ENCODE data around the gene ITGB7. TPM values are rescaled to one million over a fixed set of nuclear protein-coding genes. Genes with fewer than 3 reads are reported as not detected.

ITGB7 gene
- total and polyA plus RNA-seq, 9 of the 15 experiments (the other 6 are each of a cell fraction or from before 2014, with no cell fraction given), result 0.06 to 2.0 (median 0.67) TPM

- Histone ChIP-seq H3K79me2 (ENCODE audit: control insufficient read depth, insufficient read depth, low read length) (no peaks in the 10 kb centered on the region), H3K27ac (ENCODE audit: extremely low read depth, low read depth, low read length) (no peak overlapping the region), H3K36me3 (ENCODE audit: control insufficient read depth, insufficient read depth, low read length) (no peaks in the 10 kb centered on the region), H3K27me3 (ENCODE audit: control insufficient read depth in 2 of 2, insufficient read depth in 2 of 2, low read length in 2 of 2) (no peaks in the 10 kb centered on the region), H2AFZ (ENCODE audit: low read depth, low read length) (peak overlapping the region; percentile 90), H3K4me1 (replicated peaks in 1 of 2; ENCODE audit: control insufficient read depth in 2 of 2, insufficient read depth in 2 of 2, low read length in 2 of 2) (peaks cover 14 to 24% of the 10 kb centered on the region in 2 experiments; a peak in 4 of 5 replicates), H3K9me1 (ENCODE audit: control insufficient read depth, insufficient read depth, low read length) (no peaks in the 10 kb centered on the region), H3K4me3 (no peak overlapping the region), H4K20me1 (replicated peaks; ENCODE audit: control insufficient read depth, insufficient read depth, low read length) (no peaks in the 10 kb centered on the region), H3K9ac (ENCODE audit: insufficient read depth in 1 of 2, low read depth in 2 of 2, low read length in 2 of 2) (no peak overlapping the region), H3K4me2 (ENCODE audit: insufficient read depth, low read length) (no peak overlapping the region), H3K9me3 (replicated peaks; ENCODE audit: control insufficient read depth, insufficient read depth, low read depth, low read length) (no peaks in the 10 kb centered on the region)
- FAIRE-seq, result no peak
- intact Hi-C loops (cut with micrococcal nuclease), result no loop called here
- BruUV-seq (replicated peaks), result no TSS peak
- 57% methylated on average over 3 of the region's 3 CpGs for WGBS (ENCODE audit: insufficient coverage, low coverage, missing lambda C conversion rate)
- ChIA-PET POLR2A (interaction anchor here (1.0 to 2.3 kb wide), 2 partner anchors 9 to 12 kb away, joined by 3 to 8 read pairs; no protein-coding TSS in a partner anchor), CTCF (ENCODE audit: low intra/inter-chr PET ratio) (no interaction called here)
- ATAC-seq, result no peak
- no peak for DNase-seq (ENCODE audit: extremely low read depth in 1 of 4, low spot score in 3 of 4)
- no peak for TF ChIP-seq RAD21 (CRISPR knock-in tag; conservative IDR thresholded peaks at IDR 0.05 in 1 of 2, IDR thresholded peaks at IDR 0.05 in 1 of 2)
- peak; percentile 59; the same call in 1 of the 2 replicates for TF ChIP-seq ATF3 (IDR thresholded peaks at IDR 0.05)
- TF ChIP-seq ATF3 (CRISPR knock-in tag; conservative IDR thresholded peaks at IDR 0.05), result no peak
- TF ChIP-seq TAF7 (tag; IDR thresholded peaks at IDR 0.05), result no peak
- TF ChIP-seq CEBPG (CRISPR knock-in tag; IDR thresholded peaks at IDR 0.05), result peak; percentile 45; the same call in 1 of the 2 replicates
- peak; percentile 23 to 62; a peak in 1 of 4 replicates for TF ChIP-seq CEBPG (tag; conservative IDR thresholded peaks at IDR 0.05 in 1 of 2, IDR thresholded peaks at IDR 0.05 in 1 of 2)
- TF ChIP-seq ZBTB43 (CRISPR knock-in tag; IDR thresholded peaks at IDR 0.05), result no peak
- no peak for TF ChIP-seq SMARCE1 (IDR thresholded peaks at IDR 0.05)
- TF ChIP-seq ZBTB7A (IDR thresholded peaks at IDR 0.05; ENCODE audit: borderline replicate concordance, control insufficient read depth, low read depth, low read length), result no peak
- TF ChIP-seq CEBPB (tag; IDR thresholded peaks at IDR 0.05), result peak; percentile 74
- in situ Hi-C loops (cut with MboI), result no loop called here
These were observed 38.2 kb upstream of the ITGB7 start for GRCh38 chr12:53245286-53245685.
